Suppressor macrophage (primary cell): Measurements from ENCODE around the gene LRMDA.

ENCODE experiments used
- DNase-seq, 4 experiments: peaks; one replicate each; pipeline ENCODE4 v3.0.0-alpha.2; 2020 to 2022

The LRMDA gene

GRCh38 chr10:76188216-76188615 is 756.8 kb downstream of the LRMDA start:
- DNase-seq: no peak

- DNase-seq: no peak
Observed at GRCh38 chr10:76190634-76191270, 759.3 kb downstream of the LRMDA start.

GRCh38 chr10:76191336-76191735 is 759.9 kb downstream of the LRMDA start:
- no peak for DNase-seq

- no peak for DNase-seq
Observed at GRCh38 chr10:76192151-76192550, 760.7 kb downstream of the LRMDA start.

- DNase-seq: no peak
Observed at GRCh38 chr10:76192694-76193320, 761.4 kb downstream of the LRMDA start.

GRCh38 chr10:76195654-76196390 is 764.4 kb downstream of the LRMDA start:
- peak; percentile 2 to 69 (median 32) for DNase-seq

- no peak for DNase-seq
Observed at GRCh38 chr10:76197293-76197692, 765.9 kb downstream of the LRMDA start.

GRCh38 chr10:76198287-76199035 is 767.0 kb downstream of the LRMDA start:
- DNase-seq: no peak

GRCh38 chr10:76201962-76202361 is 770.5 kb downstream of the LRMDA start:
- no peak for DNase-seq

GRCh38 chr10:76202777-76203176 is 771.4 kb downstream of the LRMDA start:
- DNase-seq: no peak

- DNase-seq: no peak
Observed at GRCh38 chr10:76205361-76205760, 773.9 kb downstream of the LRMDA start.

GRCh38 chr10:76206797-76207352 is 775.5 kb downstream of the LRMDA start:
- DNase-seq: no peak

- no peak for DNase-seq
Observed at GRCh38 chr10:76209135-76209534, 777.7 kb downstream of the LRMDA start.

GRCh38 chr10:76210211-76210610 is 778.8 kb downstream of the LRMDA start:
- DNase-seq: no peak

- no peak for DNase-seq
Observed at GRCh38 chr10:76211691-76212090, 780.3 kb downstream of the LRMDA start.

GRCh38 chr10:76213876-76214275 is 782.5 kb downstream of the LRMDA start:
- DNase-seq: no peak

GRCh38 chr10:76218035-76218434 is 786.6 kb downstream of the LRMDA start:
- no peak for DNase-seq

GRCh38 chr10:76229341-76229740 is 797.9 kb downstream of the LRMDA start:
- DNase-seq: peak; percentile 1 to 52 (median 36)

GRCh38 chr10:76230921-76231285 is 799.5 kb downstream of the LRMDA start:
- DNase-seq: no peak

GRCh38 chr10:76231286-76231934 is 800.0 kb downstream of the LRMDA start:
- no peak for DNase-seq

- no peak for DNase-seq
Observed at GRCh38 chr10:76234499-76235226, 803.2 kb downstream of the LRMDA start.

GRCh38 chr10:76236356-76236755 is 804.9 kb downstream of the LRMDA start:
- no peak for DNase-seq
